Mucosa of descending colon (tissue), 3 donors: Measurements from ENCODE around the gene STARD9. TPM values are rescaled to one million over a fixed set of nuclear protein-coding genes. Genes with fewer than 3 reads are reported as not detected.

Experiments used
- ATAC-seq: fragments of 200-7000 bp; cut with Tn5 transposase; one replicate; pipeline ENCODE4 v1.9.1; 2020; ENCODE audit warnings: mild to moderate bottlenecking, moderate library complexity
- DNase-seq, 3 donors: peaks; one replicate each; pipeline ENCODE4 v3.0.0-alpha.2; 2020
- H3K36me3 ChIP-seq: fragments of 200-600 bp; one replicate; pipeline ENCODE4 v1.8.0; 2021; ENCODE audit warnings: low read depth, mild to moderate bottlenecking
- H3K4me1 ChIP-seq: fragments of 200-600 bp; one replicate; pipeline ENCODE4 v1.8.0; 2021; ENCODE audit warnings: low read depth, mild to moderate bottlenecking
- H3K4me3 ChIP-seq: fragments of 200-600 bp; one replicate; pipeline ENCODE4 v1.8.0; 2021; ENCODE audit warnings: mild to moderate bottlenecking
- H3K9me3 ChIP-seq: fragments of 200-600 bp; one replicate; pipeline ENCODE4 v1.8.0; 2021; ENCODE audit warnings: mild to moderate bottlenecking
- CTCF ChIP-seq: fragments of 200-600 bp; IDR thresholded peaks from one replicate; pipeline ENCODE4 v1.8.0; 2022; ENCODE audit warnings: antibody characterized with exemption, mild to moderate bottlenecking
- intact Hi-C, 2 donors: fragments of 100-400 bp; cut with DNase I in 1 of 2; cut with micrococcal nuclease in 1 of 2; formaldehyde crosslinking; loops; one replicate each; pipeline versions ENCODE4 v1.11.0 to v1.11.1; 2022; cut with DNase I, micrococcal nuclease
- total RNA-seq, 3 donors: library from RNA; stranded (reverse); fragmentation: NEBNext Ultra II Directional in 2 of 3; extraction: Animal tissue kit (Norgen Biotek cat#: 25700) in 2 of 3; gene quantifications; one replicate each; pipeline versions ENCODE4 v1.2.1 to v1.2.4, GENCODE V29; 2021 to 2023
- donor health status: DM: no; HTN: no; CAD: no; lungs with moderate emphysema.
- donor health status: DM: no; HTN: no; CAD: no.
- donor health status: DM: no; HTN: yes; CAD: no.

The STARD9 gene
- total RNA-seq, 3 donors from 2014 or later = 6.1 to 42.8 (median 8.5) TPM

- H3K36me3 ChIP-seq = no peaks in the 10 kb centered on the region
- ATAC-seq = no peak
- no peaks in the 10 kb centered on the region for H3K4me1 ChIP-seq
- intact Hi-C loops = no loop called here
- no peak for DNase-seq
- no peaks in the 10 kb centered on the region for H3K9me3 ChIP-seq
- no peak overlapping the region for H3K4me3 ChIP-seq
- no peak for TF ChIP-seq CTCF
Observed at GRCh38 chr15:42611532-42611931, 36.1 kb downstream of the STARD9 start.

GRCh38 chr15:42612367-42612912 lies 37.0 kb downstream of the STARD9 start:
- no peak for DNase-seq
- Histone ChIP-seq H3K9me3 (no peaks in the 10 kb centered on the region), H3K4me3 (no peak overlapping the region), H3K36me3 (no peaks in the 10 kb centered on the region), H3K4me1 (no peaks in the 10 kb centered on the region)
- intact Hi-C loops = no loop called here
- no peak for TF ChIP-seq CTCF
- no peak for ATAC-seq

GRCh38 chr15:42616107-42616506 lies 40.7 kb downstream of the STARD9 start:
- no peaks in the 10 kb centered on the region for H3K9me3 ChIP-seq
- no peak for DNase-seq
- no peaks in the 10 kb centered on the region for H3K4me1 ChIP-seq
- no peak overlapping the region for H3K4me3 ChIP-seq
- no peaks in the 10 kb centered on the region for H3K36me3 ChIP-seq
- intact Hi-C loops = no loop called here
- no peak for TF ChIP-seq CTCF
- no peak for ATAC-seq

GRCh38 chr15:42619656-42620371 lies 44.4 kb downstream of the STARD9 start:
- ATAC-seq (no peak), DNase-seq (no peak)
- no peaks in the 10 kb centered on the region for H3K9me3 ChIP-seq
- intact Hi-C loops = no loop called here
- H3K36me3 ChIP-seq = no peaks in the 10 kb centered on the region
- H3K4me3 ChIP-seq = no peak overlapping the region
- TF ChIP-seq CTCF = no peak
- H3K4me1 ChIP-seq = no peaks in the 10 kb centered on the region

- Histone ChIP-seq H3K4me1 (no peaks in the 10 kb centered on the region), H3K36me3 (no peaks in the 10 kb centered on the region), H3K4me3 (no peak overlapping the region), H3K9me3 (no peaks in the 10 kb centered on the region)
- no peak for DNase-seq
- no peak for TF ChIP-seq CTCF
- ATAC-seq = no peak
- intact Hi-C loops = no loop called here
Observed at GRCh38 chr15:42621386-42621785, 46.0 kb downstream of the STARD9 start.
